GM11168 (cell line): ENCODE data around the gene CDKN2B.
"Not testable (repeated sequence)": the region's sequence is repeated elsewhere in the genome, so short reads cannot be mapped to it uniquely, and the experiment has no call there.

ENCODE experiments used
- in situ Hi-C: fragments of 300-500 bp; cut with MboI; formaldehyde crosslinking; loops from one replicate; pipeline ENCODE4 v1.12.0; 2022; ENCODE audit warnings: low sequenced_read_pairs; ENCODE audit not compliant: unreplicated experiment

The CDKN2B gene

GRCh38 chr9:22008717-22009505 lies at the start of gene CDKN2B:
Gene CDKN2B (minus strand): TSS chr9:22009305. CDS start chr9:22008953, 352 bp downstream.
- in situ Hi-C loops: loop anchor here (25.0 kb wide), 1 partner anchor 197 kb away; the partner anchor contains the start of gene MTAP

- in situ Hi-C loops: not testable (repeated sequence)
Observed at GRCh38 chr9:22057972-22058371, 48.9 kb upstream of the CDKN2B start.

- in situ Hi-C loops: no loop called here
Observed at GRCh38 chr9:22056402-22056801, 47.3 kb upstream of the CDKN2B start.

- in situ Hi-C loops: no loop called here
Observed at GRCh38 chr9:22055090-22055489, 46.0 kb upstream of the CDKN2B start.

GRCh38 chr9:22054529-22054928 lies 45.4 kb upstream of the CDKN2B start:
- in situ Hi-C loops: no loop called here

GRCh38 chr9:22054076-22054475 lies 45.0 kb upstream of the CDKN2B start:
- in situ Hi-C loops: no loop called here

GRCh38 chr9:22053178-22053577 lies 44.1 kb upstream of the CDKN2B start:
- in situ Hi-C loops: no loop called here

GRCh38 chr9:22052376-22052945 lies 43.4 kb upstream of the CDKN2B start:
- in situ Hi-C loops: no loop called here

GRCh38 chr9:22050924-22051323 lies 41.8 kb upstream of the CDKN2B start:
- in situ Hi-C loops: no loop called here

- in situ Hi-C loops: no loop called here
Observed at GRCh38 chr9:22049411-22049810, 40.3 kb upstream of the CDKN2B start.

- in situ Hi-C loops: no loop called here
Observed at GRCh38 chr9:22047596-22047995, 38.5 kb upstream of the CDKN2B start.

GRCh38 chr9:22046243-22046885 lies 37.3 kb upstream of the CDKN2B start:
- in situ Hi-C loops: no loop called here

GRCh38 chr9:22045423-22045822 lies 36.3 kb upstream of the CDKN2B start:
- in situ Hi-C loops: no loop called here

GRCh38 chr9:22044583-22044982 lies 35.5 kb upstream of the CDKN2B start:
- in situ Hi-C loops: no loop called here

- in situ Hi-C loops: no loop called here
Observed at GRCh38 chr9:22043928-22044327, 34.8 kb upstream of the CDKN2B start.

GRCh38 chr9:22041775-22042174 lies 32.7 kb upstream of the CDKN2B start:
- in situ Hi-C loops: no loop called here

- in situ Hi-C loops: no loop called here
Observed at GRCh38 chr9:22041344-22041743, 32.2 kb upstream of the CDKN2B start.

GRCh38 chr9:22040760-22041159 lies 31.7 kb upstream of the CDKN2B start:
- in situ Hi-C loops: no loop called here

GRCh38 chr9:22039258-22039657 lies 30.2 kb upstream of the CDKN2B start:
- in situ Hi-C loops: loop anchor here (10.0 kb wide), 1 partner anchor 74 kb away; no protein-coding TSS in a partner anchor

GRCh38 chr9:22037954-22038690 lies 29.0 kb upstream of the CDKN2B start:
- in situ Hi-C loops: loop anchor here (10.0 kb wide), 1 partner anchor 73 kb away; no protein-coding TSS in a partner anchor
